Choroid plexus epithelial cell (primary cell): ENCODE data around the gene QSOX1.

Source experiments
- DNase-seq: peaks from one replicate; pipeline ENCODE4 v3.0.0-alpha.2; 2010; ENCODE audit warnings: low read depth
- H3K4me3 ChIP-seq: 2 replicates; pipeline ENCODE4 v1.5.1; 2011; ENCODE audit warnings: low read depth, mild to moderate bottlenecking, control low read depth, low read length, moderate library complexity
- CTCF ChIP-seq: conservative IDR thresholded peaks from 2 replicates; pipeline ENCODE4 v1.5.1; 2011; ENCODE audit warnings: low read depth, mild to moderate bottlenecking, control low read depth, inconsistent platforms, low read length, moderate library complexity

Gene QSOX1

GRCh38 chr1:180210008-180210620, 55.4 kb downstream of the QSOX1 start:
- H3K4me3 ChIP-seq: no peak overlapping the region
- no peak for DNase-seq
- TF ChIP-seq CTCF: no peak

- no peak overlapping the region for H3K4me3 ChIP-seq
- TF ChIP-seq CTCF: no peak
- DNase-seq: no peak
Measured at GRCh38 chr1:180211156-180211859, 56.6 kb downstream of the QSOX1 start.

- DNase-seq: no peak
- TF ChIP-seq CTCF: no peak
- no peak overlapping the region for H3K4me3 ChIP-seq
Measured at GRCh38 chr1:180211860-180212229, 57.2 kb downstream of the QSOX1 start.

- DNase-seq: no peak
- peak; percentile 4 for TF ChIP-seq CTCF
- H3K4me3 ChIP-seq: no peak overlapping the region
Measured at GRCh38 chr1:180213401-180214170, 58.9 kb downstream of the QSOX1 start.

- no peak for DNase-seq
- TF ChIP-seq CTCF: no peak
- no peak overlapping the region for H3K4me3 ChIP-seq
Measured at GRCh38 chr1:180215856-180216625, 61.4 kb downstream of the QSOX1 start.

- no peak overlapping the region for H3K4me3 ChIP-seq
- no peak for DNase-seq
- no peak for TF ChIP-seq CTCF
Measured at GRCh38 chr1:180217006-180217405, 62.3 kb downstream of the QSOX1 start.
